Lung (tissue), 12 donors: Measurements from ENCODE around the gene HTR6. TPM values are rescaled to one million over a fixed set of nuclear protein-coding genes. Genes with fewer than 3 reads are reported as not detected.

Experiments
- ATAC-seq: fragments of 200-7000 bp; cut with Tn5 transposase; one replicate; pipeline ENCODE4 v1.9.1; 2020; ENCODE audit warnings: moderate number of reproducible peaks; ENCODE audit not compliant: insufficient read depth, low FRiP score
- DNase-seq, 3 donors: peaks; one replicate each; pipeline ENCODE4 v3.0.0-alpha.2; 2013 to 2017
- H3K27ac ChIP-seq, 2 donors: one replicate each; pipeline ENCODE4 v1.5.1; 2013; ENCODE audit warnings: mild to moderate bottlenecking in 2 of 2, moderate library complexity in 2 of 2, control low read depth in 1 of 2, inconsistent platforms in 1 of 2, low read depth in 1 of 2, low read length in 1 of 2
- H3K27me3 ChIP-seq, 3 donors: one replicate each; pipeline ENCODE4 v1.5.1; 2013; ENCODE audit warnings: low read length in 2 of 3; ENCODE audit not compliant: control insufficient read depth in 3 of 3, insufficient read depth in 3 of 3
- H3K36me3 ChIP-seq, 4 donors: one replicate each; pipeline ENCODE4 v1.5.1; 2013; ENCODE audit warnings: low read length in 4 of 4, mild to moderate bottlenecking in 1 of 4, moderate library complexity in 1 of 4; ENCODE audit not compliant: control insufficient read depth in 4 of 4, insufficient read depth in 4 of 4
- H3K4me1 ChIP-seq, 5 donors: one replicate each; pipeline ENCODE4 v1.5.1; 2013; ENCODE audit warnings: low read length in 5 of 5, mild to moderate bottlenecking in 2 of 5, moderate library complexity in 1 of 5; ENCODE audit not compliant: control insufficient read depth in 5 of 5, insufficient read depth in 5 of 5
- H3K4me3 ChIP-seq: one replicate; pipeline ENCODE4 v1.5.1; 2013; ENCODE audit warnings: mild to moderate bottlenecking, control low read depth, moderate library complexity
- H3K9ac ChIP-seq, 2 donors: one replicate each; pipeline ENCODE4 v1.5.1; 2013; ENCODE audit warnings: low read length in 2 of 2, control low read depth in 1 of 2; ENCODE audit not compliant: insufficient read depth in 1 of 2
- H3K9me3 ChIP-seq, 4 donors: one replicate each; pipeline ENCODE4 v1.5.1; 2013; ENCODE audit warnings: low read length in 3 of 4, mild to moderate bottlenecking in 1 of 4, moderate library complexity in 1 of 4; ENCODE audit not compliant: control insufficient read depth in 4 of 4, insufficient read depth in 3 of 4
- WGBS, 2 donors: extraction: QIAGEN DNeasy Blood & Tissue Kit; methylation state at CpG; one replicate each; pipeline ENCODE4 v1.1.7; 2013; 5-methylcytosine and 5-hydroxymethylcytosine counted together
- polyA plus RNA-seq, 2 donors: library from polyadenylated mRNA; stranded (reverse); fragments of 200-250 nt; gene quantifications; one replicate each; pipeline ENCODE4 v1.2.1, GENCODE V29; 2013
- total RNA-seq, 2 donors: library from RNA; depleted of rRNA in 1 of 2; stranded (reverse); fragments of >200 nt in 1 of 2; gene quantifications; one replicate each; pipeline ENCODE4 v1.2.1, GENCODE V29; 2014 to 2021
- TF ChIP-seq, protein P1 (sequence below): IDR thresholded peaks from 2 replicates; pipeline ENCODE4 v1.5.1; 2012; ENCODE audit warnings: mild to moderate bottlenecking; ENCODE audit errors: control extremely low read depth, extremely low read depth
- donor health status: control.
- donor health status: control.
- donor health status: Bipolar disorder and iron deficiency.
- donor health status: healthy.
- donor health status: DM: yes; HTN: yes; CAD: no.

The HTR6 gene
- total and polyA plus RNA-seq, 4 donors = not detected

- H3K9me3 ChIP-seq = no peaks in the 10 kb centered on the region
- H3K9ac ChIP-seq = no peak overlapping the region
- H3K4me3 ChIP-seq = no peak overlapping the region
- no peak for DNase-seq
- no peak for ATAC-seq
- peaks cover 0 to 40% (median 16%) of the 10 kb centered on the region in 5 donors for H3K4me1 ChIP-seq
- WGBS, 2 donors = 92 to 98% methylated on average over 4 of the region's 4 CpGs
- H3K27ac ChIP-seq = no peak overlapping the region
- no peaks in the 10 kb centered on the region for H3K27me3 ChIP-seq
- H3K36me3 ChIP-seq = peaks cover 5 to 20% (median 11%) of the 10 kb centered on the region in 4 donors
- TF ChIP-seq, protein P1, sequence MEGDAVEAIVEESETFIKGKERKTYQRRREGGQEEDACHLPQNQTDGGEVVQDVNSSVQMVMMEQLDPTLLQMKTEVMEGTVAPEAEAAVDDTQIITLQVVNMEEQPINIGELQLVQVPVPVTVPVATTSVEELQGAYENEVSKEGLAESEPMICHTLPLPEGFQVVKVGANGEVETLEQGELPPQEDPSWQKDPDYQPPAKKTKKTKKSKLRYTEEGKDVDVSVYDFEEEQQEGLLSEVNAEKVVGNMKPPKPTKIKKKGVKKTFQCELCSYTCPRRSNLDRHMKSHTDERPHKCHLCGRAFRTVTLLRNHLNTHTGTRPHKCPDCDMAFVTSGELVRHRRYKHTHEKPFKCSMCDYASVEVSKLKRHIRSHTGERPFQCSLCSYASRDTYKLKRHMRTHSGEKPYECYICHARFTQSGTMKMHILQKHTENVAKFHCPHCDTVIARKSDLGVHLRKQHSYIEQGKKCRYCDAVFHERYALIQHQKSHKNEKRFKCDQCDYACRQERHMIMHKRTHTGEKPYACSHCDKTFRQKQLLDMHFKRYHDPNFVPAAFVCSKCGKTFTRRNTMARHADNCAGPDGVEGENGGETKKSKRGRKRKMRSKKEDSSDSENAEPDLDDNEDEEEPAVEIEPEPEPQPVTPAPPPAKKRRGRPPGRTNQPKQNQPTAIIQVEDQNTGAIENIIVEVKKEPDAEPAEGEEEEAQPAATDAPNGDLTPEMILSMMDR = no peak
Observed at GRCh38 chr1:19621274-19621950, 43.3 kb upstream of the HTR6 start.

- Histone ChIP-seq H3K9ac (no peak overlapping the region), H3K4me1 (peaks cover 0 to 39% (median 15%) of the 10 kb centered on the region in 5 donors), H3K27ac (no peak overlapping the region), H3K9me3 (no peaks in the 10 kb centered on the region), H3K27me3 (no peaks in the 10 kb centered on the region), H3K36me3 (peaks cover 9 to 25% (median 17%) of the 10 kb centered on the region in 4 donors), H3K4me3 (no peak overlapping the region)
- no peak for DNase-seq
- no peak for ATAC-seq
- TF ChIP-seq, protein P1 = no peak
- WGBS, 2 donors = 82 to 86% methylated on average over 1 of the region's 1 CpG
Observed at GRCh38 chr1:19622204-19622603, 42.5 kb upstream of the HTR6 start.

- no peak overlapping the region for H3K9ac ChIP-seq
- peaks cover 0 to 29% (median 10%) of the 10 kb centered on the region in 5 donors for H3K4me1 ChIP-seq
- DNase-seq (no peak), ATAC-seq (no peak)
- no peaks in the 10 kb centered on the region for H3K27me3 ChIP-seq
- H3K9me3 ChIP-seq = no peaks in the 10 kb centered on the region
- TF ChIP-seq, protein P1 = no peak
- no peak overlapping the region for H3K4me3 ChIP-seq
- H3K36me3 ChIP-seq = peaks cover 12 to 25% (median 22%) of the 10 kb centered on the region in 4 donors
- 77 to 91% methylated on average over 3 of the region's 3 CpGs for WGBS, 2 donors
- H3K27ac ChIP-seq = no peak overlapping the region
Observed at GRCh38 chr1:19623523-19623922, 41.2 kb upstream of the HTR6 start.
